ENCODE results near the gene HAGH.

HAGH gene

DNA sequence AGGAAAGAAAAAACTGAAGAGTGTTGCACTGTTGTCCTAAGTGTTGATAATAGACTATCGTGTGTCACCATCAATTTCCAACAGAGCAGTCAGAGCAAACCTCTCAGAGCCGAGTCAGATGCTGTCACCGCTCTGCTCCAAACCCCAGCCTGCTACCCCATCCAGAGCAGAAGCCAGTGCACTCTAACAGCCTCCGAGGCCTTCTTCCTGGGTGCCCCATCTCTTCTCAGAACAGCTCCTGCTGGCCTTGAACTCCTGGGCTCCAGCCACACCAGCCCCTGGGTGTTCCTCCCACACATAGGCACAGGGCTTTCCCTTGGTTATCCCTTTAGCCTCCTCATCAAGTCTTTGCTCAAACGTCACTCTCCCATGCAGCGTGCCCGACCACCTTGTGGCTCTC lies 24.4 kb upstream of the HAGH start:
- Mint-ChIP-seq H3K36me3 (no peaks in the 10 kb centered on the region), H3K27me3 (no peaks in the 10 kb centered on the region), H3K9me3 (no peaks in the 10 kb centered on the region), H3K4me1 (peaks cover 20% of the 10 kb centered on the region), H3K27ac (no peak overlapping the region), H3K4me3 (no peak overlapping the region)

DNA sequence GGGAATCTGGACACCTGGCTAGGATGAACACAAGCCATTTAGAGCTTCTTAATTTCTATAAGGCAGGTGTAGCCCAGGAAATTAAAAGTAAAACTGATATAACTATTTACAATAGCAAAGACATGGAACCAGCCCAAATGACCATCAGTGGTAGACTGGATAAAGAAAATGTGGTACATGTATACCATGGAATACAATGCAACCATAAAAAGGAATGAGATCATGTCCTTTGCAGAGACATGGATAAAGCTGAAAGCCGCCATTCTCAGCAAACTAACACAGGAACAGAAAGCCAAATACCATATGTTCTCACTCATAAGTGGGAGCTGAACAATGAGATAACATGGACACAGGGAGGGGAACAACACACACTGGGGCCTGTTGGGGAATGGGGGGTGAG lies 19.8 kb upstream of the HAGH start:
- no peak overlapping the region for H3K4me3 Mint-ChIP-seq
- no peaks in the 10 kb centered on the region for H3K36me3 Mint-ChIP-seq
- H3K27ac Mint-ChIP-seq: no peak overlapping the region
- H3K9me3 Mint-ChIP-seq: no peaks in the 10 kb centered on the region
- no peaks in the 10 kb centered on the region for H3K4me1 Mint-ChIP-seq
- H3K27me3 Mint-ChIP-seq: no peaks in the 10 kb centered on the region

DNA sequence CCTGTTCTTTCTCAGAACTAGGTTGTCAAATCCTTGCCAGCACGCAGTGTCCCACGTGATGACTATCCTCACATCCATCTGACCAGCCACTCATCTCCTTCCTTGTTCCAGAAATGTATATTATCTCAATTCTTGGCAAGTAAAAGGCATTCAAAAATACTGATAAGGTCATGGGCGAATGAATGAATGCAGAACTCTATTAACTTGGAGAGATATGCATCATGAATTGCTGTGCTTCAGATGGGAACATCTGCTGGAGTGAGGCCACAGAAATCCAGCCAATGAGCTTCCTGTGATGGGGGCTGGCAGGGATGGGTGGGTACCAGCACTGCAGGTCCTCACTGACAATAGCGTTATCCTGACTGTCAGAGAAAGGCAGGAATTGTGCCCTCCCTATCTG lies 19.4 kb upstream of the HAGH start:
- Mint-ChIP-seq H3K36me3 (no peaks in the 10 kb centered on the region), H3K4me1 (no peaks in the 10 kb centered on the region), H3K9me3 (no peaks in the 10 kb centered on the region), H3K27ac (no peak overlapping the region), H3K27me3 (no peaks in the 10 kb centered on the region), H3K4me3 (no peak overlapping the region)

DNA sequence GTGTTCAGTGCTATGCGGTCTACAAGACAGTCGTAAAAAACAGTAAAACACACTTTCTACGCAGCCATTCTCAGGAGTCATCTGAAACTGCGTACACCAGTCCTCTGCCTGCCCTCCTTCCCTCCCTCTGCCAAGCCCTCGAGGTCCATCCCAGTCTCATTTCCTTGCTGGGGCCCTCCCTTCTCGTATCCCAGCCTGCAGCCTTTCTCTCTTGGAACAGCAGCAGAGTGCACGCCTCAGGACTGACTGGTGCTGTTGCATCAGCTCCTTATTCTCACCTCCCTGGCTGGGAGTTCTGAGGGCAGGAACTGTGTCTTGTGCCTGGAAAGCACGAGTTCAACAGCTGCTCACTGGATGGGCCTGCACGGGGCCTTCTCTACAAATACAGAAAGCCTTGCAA lies 12.9 kb upstream of the HAGH start:
- no peaks in the 10 kb centered on the region for H3K36me3 Mint-ChIP-seq
- H3K9me3 Mint-ChIP-seq: no peaks in the 10 kb centered on the region
- no peaks in the 10 kb centered on the region for H3K27me3 Mint-ChIP-seq
- H3K27ac Mint-ChIP-seq: no peak overlapping the region
- H3K4me1 Mint-ChIP-seq: no peaks in the 10 kb centered on the region
- no peak overlapping the region for H3K4me3 Mint-ChIP-seq

DNA sequence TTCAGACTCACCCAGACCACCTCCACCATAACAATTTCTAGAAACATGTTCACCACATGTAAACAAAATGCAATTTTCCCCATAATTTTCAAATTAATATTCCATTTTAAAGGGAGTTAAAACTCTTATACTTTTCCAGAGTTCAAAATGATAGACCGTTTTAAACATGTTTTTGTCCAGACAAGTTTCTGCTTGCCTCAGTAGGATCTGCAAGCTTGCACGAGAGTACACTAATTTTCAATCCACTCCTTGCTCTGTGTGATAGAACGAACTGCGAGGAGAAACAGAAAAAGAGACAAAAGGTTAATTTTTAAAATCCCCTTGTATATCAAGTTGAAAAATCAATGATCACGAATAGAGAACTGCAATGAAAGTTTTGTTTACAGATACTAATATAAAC lies 7.5 kb upstream of the HAGH start:
- Mint-ChIP-seq H3K4me1 (peaks cover 21% of the 10 kb centered on the region), H3K27ac (no peak overlapping the region), H3K36me3 (no peaks in the 10 kb centered on the region), H3K9me3 (no peaks in the 10 kb centered on the region), H3K27me3 (no peaks in the 10 kb centered on the region), H3K4me3 (no peak overlapping the region)

DNA sequence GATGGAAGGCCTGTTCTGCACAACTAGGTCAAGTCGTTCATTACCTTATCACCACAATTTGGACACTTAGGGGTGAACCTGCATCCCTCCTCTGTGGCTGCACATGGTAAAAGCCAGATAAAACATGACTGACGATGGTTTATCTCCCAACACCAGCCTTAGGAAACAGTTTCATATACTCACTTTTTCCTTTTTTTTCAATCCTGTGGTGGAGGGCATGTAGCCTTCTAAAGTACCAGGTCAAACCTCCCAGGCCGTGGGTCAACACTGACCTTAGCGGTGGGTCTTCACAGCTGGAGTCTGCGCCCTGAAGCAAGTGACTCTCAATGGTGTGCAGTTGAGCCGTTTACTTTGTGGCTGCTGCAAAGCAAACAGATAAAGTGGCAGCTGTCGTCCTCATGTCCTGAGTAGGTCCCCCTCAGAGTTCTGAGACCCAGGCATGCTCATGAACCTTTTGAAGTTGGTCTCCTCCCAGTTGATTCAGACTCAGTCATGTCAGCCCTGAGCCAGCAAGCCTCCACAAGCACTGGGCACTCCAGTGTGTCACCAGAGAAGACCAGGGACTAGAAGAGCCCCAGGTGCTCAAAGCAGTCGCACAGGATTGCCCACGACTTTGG lies 6.3 kb upstream of the HAGH start:
- no peaks in the 10 kb centered on the region for H3K9me3 Mint-ChIP-seq

DNA sequence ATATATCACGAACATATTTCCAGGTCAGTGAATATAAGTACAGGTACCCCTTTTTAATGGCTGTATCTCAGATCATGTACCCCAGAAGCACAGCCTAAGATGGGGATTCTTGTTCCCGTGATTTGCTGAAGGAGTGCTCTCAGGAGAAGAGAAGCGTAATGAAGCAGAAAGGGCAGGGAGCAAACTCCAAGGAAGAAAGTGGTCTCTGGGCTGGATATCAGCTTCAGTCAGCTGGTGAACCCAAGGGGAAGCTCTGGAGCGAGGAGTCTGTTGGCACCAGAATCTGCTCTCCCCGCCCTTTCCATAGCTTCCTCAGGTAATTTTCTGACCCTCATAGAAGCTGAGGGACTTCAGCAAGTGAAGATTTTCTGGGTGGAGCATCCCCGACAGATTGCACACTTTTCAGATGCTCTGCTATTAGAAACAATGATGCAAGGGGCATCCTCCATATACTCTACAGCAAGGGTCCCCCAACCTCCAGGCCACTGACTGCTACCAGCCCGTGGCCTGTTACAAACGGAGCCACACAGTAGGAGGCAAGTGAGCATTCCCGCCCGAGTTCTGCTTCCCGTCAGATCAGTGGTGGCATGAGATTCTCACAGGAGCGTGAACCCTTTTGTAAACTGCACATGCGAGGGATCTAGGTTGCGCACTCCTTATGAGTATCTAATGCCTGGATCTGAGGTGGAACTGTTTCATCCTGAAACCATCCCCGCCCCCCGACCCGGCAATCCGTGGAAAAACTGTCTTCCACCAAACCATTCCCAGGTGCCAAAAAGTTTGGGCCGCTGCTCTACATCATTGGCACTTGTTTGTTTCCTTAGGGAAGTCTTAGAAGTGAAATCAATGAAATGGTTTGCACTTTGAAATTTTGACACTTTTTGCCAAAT lies 4.8 kb upstream of the HAGH start:
- Mint-ChIP-seq H3K27me3 (no peaks in the 10 kb centered on the region), H3K36me3 (no peaks in the 10 kb centered on the region), H3K4me1 (peaks cover 32% of the 10 kb centered on the region), H3K27ac (no peak overlapping the region), H3K9me3 (no peaks in the 10 kb centered on the region), H3K4me3 (no peak overlapping the region)

More for the DNA sequence above, 6.3 kb upstream of the HAGH start:
- no peak overlapping the region for H3K4me3 Mint-ChIP-seq
- no peak overlapping the region for H3K27ac Mint-ChIP-seq
- peaks cover 27% of the 10 kb centered on the region for H3K4me1 Mint-ChIP-seq
- no peaks in the 10 kb centered on the region for H3K36me3 Mint-ChIP-seq
- no peaks in the 10 kb centered on the region for H3K27me3 Mint-ChIP-seq

DNA sequence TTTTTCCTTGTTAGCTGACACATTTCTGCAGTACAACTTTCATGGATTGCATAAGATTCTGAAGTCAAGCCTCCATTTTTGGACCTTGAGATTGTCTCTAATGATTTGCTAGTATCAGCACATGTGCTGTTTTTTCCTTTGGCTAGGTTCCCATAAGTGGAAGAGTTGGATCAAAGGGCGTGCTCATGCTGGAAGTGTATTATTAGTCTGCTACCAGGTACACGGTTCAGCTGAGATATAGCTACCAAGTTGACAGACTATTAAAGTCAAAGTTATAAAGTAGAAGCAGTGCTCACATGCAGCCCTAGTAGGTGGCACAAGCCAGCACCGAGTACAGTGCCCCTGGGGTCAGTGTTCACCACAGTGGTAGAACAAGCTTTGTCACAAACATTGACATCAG lies 3.6 kb upstream of the HAGH start:
- Mint-ChIP-seq H3K27me3 (no peaks in the 10 kb centered on the region), H3K27ac (no peak overlapping the region), H3K36me3 (no peaks in the 10 kb centered on the region), H3K9me3 (no peaks in the 10 kb centered on the region), H3K4me3 (no peak overlapping the region), H3K4me1 (peaks cover 38% of the 10 kb centered on the region)

DNA sequence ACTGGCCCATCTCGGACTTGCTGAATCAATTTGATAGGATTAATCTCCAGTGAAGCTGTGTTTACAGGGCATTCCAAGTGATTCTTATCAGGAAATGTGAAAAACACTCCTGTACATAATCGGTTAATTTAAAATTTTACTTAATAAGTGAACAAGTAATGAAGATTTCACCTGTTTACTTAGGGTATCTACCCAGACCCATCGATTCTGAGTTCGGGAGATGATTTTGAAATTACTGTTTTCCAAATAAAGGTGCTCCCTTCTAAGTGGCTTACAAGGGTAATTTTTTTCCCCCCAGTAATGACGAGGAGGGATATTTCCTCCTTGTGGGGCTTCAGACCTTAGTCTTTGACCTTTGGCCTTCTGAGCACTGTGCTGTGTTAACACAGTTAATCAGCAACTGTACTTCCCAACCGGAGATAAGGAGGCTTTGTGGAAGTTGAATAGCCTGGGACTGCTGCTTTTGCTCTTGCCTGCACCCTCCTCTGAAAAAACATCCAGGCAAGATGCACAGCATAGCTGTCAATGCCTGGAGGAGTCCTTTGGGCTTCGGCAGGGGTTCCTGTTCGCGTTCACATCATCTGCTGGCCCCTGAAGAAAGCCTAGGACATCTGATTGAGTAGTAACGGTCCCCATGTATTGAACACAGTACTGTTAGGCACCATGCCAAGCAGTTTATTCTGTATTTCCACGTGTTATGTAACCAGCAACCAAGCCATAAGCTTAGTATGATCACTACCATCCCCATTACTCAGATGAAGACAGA lies 2.2 kb upstream of the HAGH start:
- H3K27me3 Mint-ChIP-seq: no peaks in the 10 kb centered on the region
- H3K4me1 Mint-ChIP-seq: peaks cover 49% of the 10 kb centered on the region
- H3K9me3 Mint-ChIP-seq: no peaks in the 10 kb centered on the region
- H3K4me3 Mint-ChIP-seq: peak overlapping the region; percentile 47
- no peaks in the 10 kb centered on the region for H3K36me3 Mint-ChIP-seq
- H3K27ac Mint-ChIP-seq: no peak overlapping the region

DNA sequence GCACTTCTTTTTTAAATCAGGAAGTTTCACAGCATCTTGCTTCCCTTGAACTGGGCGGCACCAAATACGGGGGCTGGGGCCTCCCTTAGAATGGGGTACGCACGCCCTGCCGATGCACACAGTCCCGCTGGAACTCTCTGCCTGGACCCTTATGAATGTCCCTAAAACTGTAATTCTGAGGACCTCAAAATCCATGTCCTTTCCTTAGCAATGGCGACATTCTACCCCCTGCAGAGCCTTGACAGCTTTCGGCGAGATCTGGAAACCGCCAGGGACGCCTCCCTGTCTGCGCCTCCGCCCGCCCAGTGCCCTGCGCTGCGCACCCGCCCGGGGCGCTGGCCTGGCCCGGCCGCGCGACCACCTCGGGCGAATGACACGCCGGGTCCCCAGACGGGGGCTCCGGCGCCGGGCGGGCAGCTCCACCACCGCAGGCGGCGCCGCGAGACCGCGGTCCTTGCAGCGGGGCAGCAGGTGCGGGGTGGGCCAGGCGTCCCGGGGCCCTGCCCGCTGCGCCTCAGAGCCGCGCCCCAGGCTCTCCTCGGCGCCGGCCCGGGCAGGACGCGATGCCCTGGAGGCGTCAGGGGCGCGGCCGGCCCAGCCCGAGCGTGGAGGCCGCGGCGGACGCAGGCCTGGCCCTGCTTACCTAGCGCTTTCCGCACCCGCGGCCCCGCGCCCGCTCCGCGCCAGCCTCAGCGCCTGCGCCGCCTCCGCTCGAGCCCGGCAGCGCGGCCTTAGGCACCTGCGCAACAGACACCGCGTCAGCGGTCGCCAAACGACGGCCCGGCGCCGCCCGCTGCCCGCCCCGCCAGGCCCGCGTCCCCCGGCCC lies 548 bp downstream of the HAGH start:
- Mint-ChIP-seq H3K36me3 (no peaks in the 10 kb centered on the region), H3K27me3 (no peaks in the 10 kb centered on the region), H3K4me3 (peak overlapping the region; percentile 82), H3K9me3 (no peaks in the 10 kb centered on the region), H3K4me1 (peaks cover 47% of the 10 kb centered on the region), H3K27ac (peak overlapping the region; percentile 12)

DNA sequence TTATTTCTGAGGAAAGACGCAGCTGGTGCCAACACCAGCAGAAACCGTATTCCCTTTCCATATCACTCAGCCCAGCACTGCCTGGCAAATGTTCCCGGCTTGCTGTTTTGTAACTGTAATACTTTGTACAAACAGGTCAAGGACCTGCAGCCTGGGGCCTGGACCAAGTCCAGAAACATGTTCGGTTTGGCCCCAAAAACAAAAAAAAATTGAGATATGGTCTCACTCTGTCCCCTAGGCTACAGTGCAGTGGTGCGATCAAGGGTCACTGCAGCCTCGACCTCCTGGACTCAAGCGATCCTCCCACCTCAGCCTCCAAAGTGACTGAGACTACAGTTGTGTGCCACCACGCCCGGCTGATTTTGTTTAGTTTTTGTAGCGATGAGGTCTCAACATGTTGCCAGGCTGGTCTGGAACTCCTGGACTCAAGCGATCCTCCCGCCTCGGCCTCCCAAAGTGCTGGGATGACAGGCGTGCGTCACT lies 1.2 kb downstream of the HAGH start:
- H3K4me3 Mint-ChIP-seq: peak overlapping the region; percentile 82
- H3K36me3 Mint-ChIP-seq: no peaks in the 10 kb centered on the region
- no peak overlapping the region for H3K27ac Mint-ChIP-seq
- H3K4me1 Mint-ChIP-seq: peaks cover 42% of the 10 kb centered on the region
- H3K9me3 Mint-ChIP-seq: no peaks in the 10 kb centered on the region
- no peaks in the 10 kb centered on the region for H3K27me3 Mint-ChIP-seq

DNA sequence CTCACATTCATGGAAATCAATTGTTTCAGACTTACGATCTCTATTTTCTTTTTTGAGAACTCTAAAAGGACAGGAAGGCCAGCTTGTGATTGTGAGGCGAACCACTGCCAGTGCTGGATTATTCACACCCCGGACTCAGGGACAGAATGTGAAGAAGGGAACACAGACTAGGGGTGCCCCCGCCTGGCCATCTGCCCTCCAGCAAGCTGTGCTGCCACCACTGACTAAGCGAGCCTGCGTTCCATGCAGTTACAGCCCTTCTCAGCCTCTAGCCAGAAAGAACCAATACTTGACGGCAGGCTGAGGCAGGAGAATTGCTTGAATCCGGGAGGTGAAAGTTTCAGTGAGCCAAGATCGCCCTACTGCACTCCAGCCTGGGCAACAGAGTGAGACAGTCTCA lies 2.8 kb downstream of the HAGH start:
- Mint-ChIP-seq H3K27me3 (no peaks in the 10 kb centered on the region), H3K4me1 (peaks cover 27% of the 10 kb centered on the region), H3K9me3 (no peaks in the 10 kb centered on the region), H3K4me3 (no peak overlapping the region), H3K36me3 (no peaks in the 10 kb centered on the region), H3K27ac (peak overlapping the region; percentile 55)

DNA sequence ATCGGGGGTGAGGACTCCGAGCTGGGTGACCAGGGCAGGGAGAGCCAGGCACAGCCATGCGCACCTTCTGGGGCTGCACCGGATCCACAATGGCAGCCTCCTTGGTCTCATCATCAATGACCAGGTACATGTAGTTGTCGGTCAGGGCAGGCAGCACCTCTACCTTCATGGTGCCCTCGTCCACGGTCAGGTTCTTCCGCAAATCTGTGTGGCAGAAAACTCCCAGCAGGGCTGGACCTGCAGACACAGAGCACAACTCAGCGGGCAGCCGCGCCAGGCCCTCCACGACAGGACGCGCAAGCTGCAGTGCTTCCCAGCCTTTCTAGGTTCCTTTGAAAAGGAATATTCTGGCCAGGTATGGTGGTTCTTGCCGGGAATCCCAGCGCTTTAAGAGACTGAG lies 3.8 kb downstream of the HAGH start:
- Mint-ChIP-seq H3K27me3 (no peaks in the 10 kb centered on the region), H3K4me3 (no peak overlapping the region)

DNA sequence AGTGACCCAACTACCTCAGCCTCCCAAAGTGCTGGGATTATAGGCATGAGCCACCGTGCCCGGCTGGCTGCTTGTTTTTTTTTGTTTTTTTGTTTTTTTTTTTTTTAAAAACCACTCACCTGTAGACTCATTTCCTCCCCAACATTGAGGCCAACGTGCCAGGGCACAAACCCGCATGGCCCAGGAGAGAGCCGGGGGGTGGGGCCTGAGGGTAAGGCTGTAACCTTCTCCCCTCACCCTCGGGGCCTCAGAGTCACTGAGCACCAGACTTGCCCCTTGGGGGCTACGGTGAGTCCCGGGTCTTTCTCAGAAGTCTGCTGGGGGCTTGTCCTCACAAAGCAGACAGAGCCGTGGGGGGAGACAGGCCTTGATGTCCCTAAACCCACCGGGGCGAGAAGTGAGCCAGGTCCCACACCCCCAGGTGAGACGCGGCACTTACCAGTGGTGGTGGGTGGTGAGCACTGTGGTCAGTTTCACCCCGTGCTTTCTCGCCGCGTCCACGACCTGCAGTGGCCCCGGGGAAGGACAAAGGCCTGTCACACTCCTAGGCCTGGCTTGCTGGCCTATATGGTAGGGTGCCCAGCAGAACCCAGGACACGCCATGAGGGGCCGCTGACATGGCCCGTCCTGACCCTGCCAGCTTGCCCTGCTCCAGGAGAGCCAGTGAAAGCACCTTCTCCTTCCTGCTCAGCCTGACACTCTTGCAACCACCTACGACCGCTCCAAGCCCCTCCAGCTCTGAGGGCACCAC lies 4.6 kb downstream of the HAGH start:
- Mint-ChIP-seq H3K4me1 (peaks cover 19% of the 10 kb centered on the region), H3K27me3 (no peaks in the 10 kb centered on the region), H3K27ac (no peak overlapping the region), H3K4me3 (no peak overlapping the region), H3K9me3 (no peaks in the 10 kb centered on the region), H3K36me3 (no peaks in the 10 kb centered on the region)

More for the DNA sequence above, 3.8 kb downstream of the HAGH start:
- Mint-ChIP-seq H3K27ac (no peak overlapping the region), H3K36me3 (no peaks in the 10 kb centered on the region), H3K4me1 (peaks cover 24% of the 10 kb centered on the region), H3K9me3 (no peaks in the 10 kb centered on the region)

DNA sequence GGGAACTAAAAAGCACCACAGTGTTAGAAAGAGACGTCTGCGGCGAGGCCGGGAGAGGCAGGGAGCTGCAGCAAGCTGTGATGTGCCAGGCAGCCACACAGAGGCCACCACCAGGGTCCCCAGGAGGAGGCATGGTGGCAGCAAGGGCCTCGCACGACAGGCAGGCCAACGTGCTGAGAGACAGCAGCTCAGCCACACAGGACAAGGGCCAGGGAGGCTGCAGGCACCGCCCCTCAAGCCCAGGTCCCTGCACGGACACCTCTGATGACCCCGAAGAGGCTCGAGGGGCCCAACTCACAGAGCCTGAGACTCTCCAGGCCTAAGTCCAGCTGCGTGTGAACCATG lies 5.7 kb downstream of the HAGH start:
- Mint-ChIP-seq H3K27ac (no peak overlapping the region), H3K9me3 (no peaks in the 10 kb centered on the region), H3K27me3 (no peaks in the 10 kb centered on the region), H3K4me1 (peaks cover 19% of the 10 kb centered on the region), H3K4me3 (no peak overlapping the region), H3K36me3 (no peaks in the 10 kb centered on the region)
